Left renal cortex interstitium (tissue), 4 donors: Measurements from ENCODE around the gene TMEM14A. TPM values are rescaled to one million over a fixed set of nuclear protein-coding genes. Genes with fewer than 3 reads are reported as not detected.

Source experiments
- DNase-seq, 4 donors: peaks; one replicate each; pipeline ENCODE4 v3.0.0-alpha.2; 2013; ENCODE audit warnings: low read depth in 4 of 4, low spot score in 2 of 4, missing footprints in 1 of 4
- polyA plus RNA-seq, 4 donors: library from polyadenylated mRNA; unstranded; fragments of 120-200 nt; gene quantifications; one replicate each; pipeline ENCODE4 v1.2.1, GENCODE V29; 2013; ENCODE audit not compliant: insufficient read length in 4 of 4

The TMEM14A gene
- polyA plus RNA-seq, 4 donors = 37.1 to 51.3 (median 50.0) TPM

GRCh38 chr6:52729576-52729975, 58.7 kb downstream of the TMEM14A start:
- no peak for DNase-seq

- no peak for DNase-seq
These were observed 60.8 kb downstream of the TMEM14A start for GRCh38 chr6:52731719-52732118.

GRCh38 chr6:52733172-52733571, 62.3 kb downstream of the TMEM14A start:
- no peak for DNase-seq

GRCh38 chr6:52734072-52734471, 63.2 kb downstream of the TMEM14A start:
- no peak for DNase-seq

- DNase-seq = no peak
These were observed 64.2 kb downstream of the TMEM14A start for GRCh38 chr6:52735071-52735470.

- no peak for DNase-seq
These were observed 65.2 kb downstream of the TMEM14A start for GRCh38 chr6:52736145-52736544.

Other genes with a start within 250 kb of the TMEM14A start
- gene TRAM2, start 94.1 kb upstream of the TMEM14A start, polyA plus RNA-seq = 10 to 100 TPM; 38.2 to 50.8 (median 46.8) TPM
- gene GSTA2, start 92.4 kb downstream of the TMEM14A start, polyA plus RNA-seq = under 1 TPM in 3 of 4 donors, not detected in 1; 0.19 to 0.60 (median 0.20) TPM
- 10 to 100 TPM in 1 of 4 donors, 1 to 10 TPM in 3; 1.0 to 12.1 (median 1.5) TPM for gene GSTA1, start 132.7 kb downstream of the TMEM14A start, polyA plus RNA-seq
- not detected for gene GSTA5, start 169.7 kb downstream of the TMEM14A start, polyA plus RNA-seq
- gene GSTA3, start 238.6 kb downstream of the TMEM14A start, polyA plus RNA-seq = under 1 TPM; 0.40 to 0.76 (median 0.46) TPM